Epidermal melanocyte (primary cell): ENCODE measurements around the gene PRRT3.
A peak's percentile ranks its signal among the peaks of the same experiment; 100 is the strongest.
"Not testable (repeated sequence)": the region's sequence is repeated elsewhere in the genome, so short reads cannot be mapped to it uniquely, and the experiment has no call there.

ENCODE experiments used
- DNase-seq: peaks from one replicate; pipeline ENCODE4 v3.0.0; 2011; ENCODE audit warnings: low spot score; ENCODE audit not compliant: insufficient read length

Gene PRRT3

DNA sequence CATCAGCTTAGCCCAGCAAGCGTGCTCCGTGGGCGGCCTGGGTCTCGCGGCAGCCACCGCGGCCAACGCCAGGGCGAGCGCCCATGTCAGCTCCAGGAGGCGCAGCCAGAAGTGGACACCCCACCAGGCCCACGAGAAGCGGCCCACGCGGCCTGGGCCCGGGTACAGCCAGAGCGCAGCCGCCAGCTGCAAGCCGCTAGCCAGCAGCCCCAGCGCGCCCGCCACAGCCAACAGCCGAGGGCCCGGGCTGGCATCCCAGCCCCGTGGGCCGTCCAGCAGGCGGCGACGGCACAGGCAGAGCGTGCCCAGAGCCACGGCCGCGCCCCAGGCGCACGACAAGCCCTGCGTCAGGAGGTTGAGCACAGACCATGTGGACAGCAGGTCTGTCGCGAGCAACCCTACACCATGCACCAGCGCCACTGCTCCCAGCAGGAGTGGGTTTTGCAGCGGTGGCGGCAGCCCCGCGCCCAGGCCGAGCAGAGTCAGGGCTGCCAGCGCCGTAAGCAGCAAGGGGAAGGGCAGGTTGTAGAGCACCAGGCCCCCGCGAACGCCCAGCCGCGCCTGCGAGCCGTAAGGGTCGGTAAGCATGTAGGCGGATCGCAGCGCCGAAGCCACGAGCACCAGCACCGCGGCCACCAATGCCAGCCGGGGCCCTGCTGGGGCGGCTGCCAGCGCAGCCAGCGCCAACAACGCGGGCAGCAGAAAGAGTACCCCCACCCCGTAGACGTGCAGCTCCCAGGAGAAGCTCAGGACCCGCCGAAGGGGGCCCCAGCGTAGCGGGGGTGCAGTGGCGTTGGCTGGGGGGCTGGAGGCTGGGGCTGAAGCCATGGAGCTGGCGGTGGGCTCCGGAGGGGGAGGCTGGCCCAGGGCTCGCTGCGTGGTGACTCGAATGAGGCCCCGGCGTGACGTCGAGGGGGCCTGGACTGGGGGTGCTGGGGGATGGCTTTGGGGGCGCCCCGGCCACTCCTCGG lies 4.9 kb downstream of the PRRT3 start:
- peak; percentile 68 for DNase-seq

DNA sequence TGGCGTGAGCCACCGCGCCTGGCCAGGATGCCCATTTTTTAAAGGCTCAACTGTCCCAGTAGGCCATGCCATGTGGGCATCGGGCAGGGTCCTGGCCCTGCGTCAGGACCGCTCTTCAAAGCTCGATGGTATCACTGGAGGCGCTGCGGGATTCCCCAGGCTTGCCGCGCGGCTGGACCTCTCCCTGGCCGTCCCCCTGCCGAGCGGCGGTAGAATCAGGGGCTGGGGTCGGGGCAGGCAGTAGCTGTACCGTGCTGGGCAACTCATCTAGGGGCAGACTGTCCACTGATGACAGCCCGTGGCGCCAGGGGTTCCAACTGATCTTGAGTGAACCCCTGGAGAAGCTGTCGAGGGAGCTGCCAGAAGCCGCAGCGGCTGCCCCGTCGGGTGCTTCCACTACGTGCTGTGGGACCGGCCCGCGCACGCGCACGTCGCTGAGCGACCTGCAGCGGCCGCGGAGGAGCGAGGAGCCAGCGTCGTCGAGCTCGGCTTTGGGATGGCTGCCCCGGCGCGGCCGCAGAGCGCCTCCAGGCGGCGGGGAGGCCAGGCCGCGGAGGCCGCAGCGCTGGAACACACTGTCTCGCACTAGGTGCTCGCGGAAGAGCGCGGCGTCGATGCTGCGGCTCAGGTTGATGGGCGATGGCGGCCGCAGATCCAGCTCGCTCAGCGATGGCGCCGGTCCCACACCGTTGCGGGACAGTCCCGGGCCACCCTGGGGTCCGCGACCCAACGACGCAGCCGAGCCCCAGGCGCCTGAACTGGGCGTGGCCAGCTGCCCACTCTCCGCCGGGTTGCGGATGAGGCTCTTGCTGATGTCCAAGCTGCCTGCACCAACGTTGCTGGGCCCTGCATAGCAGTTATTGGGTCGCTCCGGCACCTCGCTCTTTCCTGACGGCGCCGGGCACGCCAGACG lies 5.8 kb downstream of the PRRT3 start:
- peak; percentile 80 for DNase-seq

DNA sequence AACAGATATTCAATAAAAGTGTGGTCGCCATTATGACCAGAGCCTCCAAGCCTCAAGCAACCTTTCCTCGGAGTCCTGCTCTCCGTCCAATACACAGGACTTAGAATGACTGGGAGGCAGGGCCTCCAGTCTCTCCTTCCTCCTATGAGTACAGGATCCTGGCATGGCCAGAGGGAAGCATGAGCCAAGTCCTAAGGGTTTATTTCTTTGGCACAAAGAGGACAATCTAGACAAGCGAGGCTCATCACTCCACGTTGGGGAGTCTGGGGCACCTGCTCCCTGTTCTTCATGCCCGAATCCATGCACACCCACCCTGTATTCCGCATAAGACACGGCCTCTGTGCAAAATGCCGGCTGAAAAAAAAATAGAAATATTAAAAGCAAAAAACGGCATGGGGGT lies 6.8 kb downstream of the PRRT3 start:
- DNase-seq = no peak

DNA sequence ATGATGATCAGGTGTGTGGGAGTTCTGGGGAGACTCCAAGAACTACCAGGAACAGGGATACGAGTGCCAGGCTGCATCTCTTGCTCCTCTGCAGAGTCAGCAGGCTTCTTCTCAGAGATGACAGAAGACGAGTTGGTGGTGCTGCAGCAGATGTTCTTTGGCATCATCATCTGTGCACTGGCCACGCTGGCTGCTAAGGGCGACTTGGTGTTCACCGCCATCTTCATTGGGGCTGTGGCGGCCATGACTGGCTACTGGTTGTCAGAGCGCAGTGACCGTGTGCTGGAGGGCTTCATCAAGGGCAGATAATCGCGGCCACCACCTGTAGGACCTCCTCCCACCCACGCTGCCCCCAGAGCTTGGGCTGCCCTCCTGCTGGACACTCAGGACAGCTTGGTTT lies 7.9 kb downstream of the PRRT3 start:
- no peak for DNase-seq

DNA sequence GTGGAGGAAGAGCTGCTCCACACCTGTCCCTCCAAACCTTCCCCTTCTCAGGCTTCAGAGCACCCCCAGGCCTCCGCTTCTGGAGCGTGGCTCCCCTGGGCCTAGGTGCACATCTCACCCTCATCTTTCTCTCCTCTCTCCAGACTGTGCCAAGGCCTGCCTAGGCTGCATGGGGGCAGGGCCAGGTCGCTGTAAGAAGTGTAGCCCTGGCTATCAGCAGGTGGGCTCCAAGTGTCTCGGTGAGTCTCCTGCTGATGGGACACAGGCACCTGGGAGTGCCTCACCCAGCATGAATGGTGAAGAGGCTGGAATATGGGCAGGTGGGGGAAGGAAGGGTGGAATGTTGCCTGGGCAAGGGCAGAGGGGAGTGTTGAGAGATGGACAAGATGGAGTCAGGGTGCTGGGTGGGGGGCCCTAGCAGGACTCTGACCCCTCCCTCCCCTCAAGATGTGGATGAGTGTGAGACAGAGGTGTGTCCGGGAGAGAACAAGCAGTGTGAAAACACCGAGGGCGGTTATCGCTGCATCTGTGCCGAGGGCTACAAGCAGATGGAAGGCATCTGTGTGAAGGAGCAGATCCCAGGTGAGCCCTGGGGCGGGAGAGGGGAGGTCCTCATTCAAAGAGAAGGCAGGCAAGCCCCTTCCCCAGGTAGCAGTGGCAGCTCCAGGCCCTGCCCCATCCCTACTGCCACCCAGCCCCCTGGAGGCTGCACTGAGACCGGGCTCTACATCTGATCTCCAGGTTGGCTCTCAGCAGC lies 9.1 kb downstream of the PRRT3 start:
- DNase-seq = no peak

DNA sequence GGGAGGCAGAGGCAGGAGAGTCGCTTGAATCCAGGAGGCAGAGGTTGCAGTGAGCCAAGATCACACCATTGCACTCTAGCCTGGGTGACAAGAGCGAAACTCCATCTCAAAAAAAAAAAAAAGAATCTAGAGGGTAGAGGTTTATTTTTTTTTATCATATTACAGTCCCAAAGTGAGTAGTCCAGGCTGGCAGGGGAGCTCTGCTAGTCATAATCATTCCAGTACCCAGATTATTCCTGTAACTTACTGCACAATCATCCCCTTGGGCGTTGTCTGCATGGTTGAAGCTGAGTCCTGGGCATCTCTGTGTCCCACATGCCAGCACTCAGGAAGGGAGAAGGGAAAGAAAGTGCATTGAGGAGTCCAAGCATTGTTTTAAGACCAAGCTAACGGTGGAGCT lies 10.0 kb downstream of the PRRT3 start:
- DNase-seq = no peak

DNA sequence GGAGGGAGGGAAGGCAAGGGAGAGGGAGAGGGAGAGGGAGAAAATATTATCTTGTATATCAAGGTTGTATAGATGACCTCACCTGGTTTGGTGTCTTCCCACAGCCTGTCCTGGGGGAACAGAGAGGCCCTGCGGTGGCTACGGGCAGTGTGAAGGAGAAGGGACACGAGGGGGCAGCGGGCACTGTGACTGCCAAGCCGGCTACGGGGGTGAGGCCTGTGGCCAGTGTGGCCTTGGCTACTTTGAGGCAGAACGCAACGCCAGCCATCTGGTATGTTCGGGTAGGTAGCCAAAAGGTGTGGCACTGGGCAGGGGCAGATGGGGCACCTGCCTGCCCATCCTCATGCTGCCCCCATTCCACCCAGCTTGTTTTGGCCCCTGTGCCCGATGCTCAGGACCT lies 11.5 kb downstream of the PRRT3 start:
- no peak for DNase-seq

DNA sequence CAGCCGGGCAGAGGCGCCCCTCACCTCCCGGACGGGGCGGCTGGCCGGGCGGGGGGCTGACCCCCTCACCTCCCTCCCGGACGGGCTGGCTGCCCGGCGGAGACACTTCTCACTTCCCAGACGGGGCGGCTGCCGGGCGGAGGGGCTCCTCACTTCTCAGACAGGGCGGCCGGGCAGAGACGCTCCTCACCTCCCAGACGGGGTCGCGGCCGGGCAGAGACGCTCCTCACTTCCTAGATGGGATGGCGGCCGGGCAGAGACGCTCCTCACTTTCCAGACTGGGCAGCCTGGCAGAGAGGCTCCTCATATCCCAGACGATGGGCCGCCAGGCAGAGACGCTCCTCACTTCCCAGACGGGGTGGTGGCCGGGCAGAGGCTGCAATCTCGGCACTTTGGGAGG lies 12.3 kb downstream of the PRRT3 start:
- DNase-seq = not testable (repeated sequence)

GRCh38 chr3:9938966-9939365 lies 13.2 kb downstream of the PRRT3 start:
- DNase-seq = no peak

DNA sequence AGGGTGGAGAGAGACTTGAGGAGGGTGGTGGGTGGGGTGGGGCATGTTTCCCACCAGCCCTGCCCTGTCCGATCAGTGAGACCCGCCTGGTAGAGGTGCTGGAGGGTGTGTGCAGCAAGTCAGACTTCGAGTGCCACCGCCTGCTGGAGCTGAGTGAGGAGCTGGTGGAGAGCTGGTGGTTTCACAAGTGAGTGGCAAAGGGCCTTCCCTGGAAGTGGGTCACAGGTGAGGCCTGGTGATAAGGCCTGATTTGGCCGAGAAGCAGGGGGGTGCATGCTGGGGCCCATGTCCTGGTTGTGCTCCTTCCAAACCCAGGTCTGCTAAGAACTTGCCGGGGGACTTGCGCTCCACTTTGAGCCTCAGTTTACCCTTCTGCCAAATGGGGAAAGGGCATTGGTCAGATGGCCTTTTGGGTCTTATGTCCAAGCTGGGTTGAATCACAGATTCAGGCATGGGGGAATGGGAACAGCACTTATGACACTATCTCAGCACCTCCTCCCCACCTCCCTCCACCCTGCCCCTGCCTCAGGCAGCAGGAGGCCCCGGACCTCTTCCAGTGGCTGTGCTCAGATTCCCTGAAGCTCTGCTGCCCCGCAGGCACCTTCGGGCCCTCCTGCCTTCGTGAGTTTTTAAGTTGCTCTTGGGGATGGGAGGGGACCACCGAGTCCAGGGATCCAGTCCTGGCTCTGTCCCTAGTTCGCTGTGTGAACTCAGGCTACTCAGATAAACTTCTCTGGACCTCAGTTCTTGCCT lies 14.5 kb downstream of the PRRT3 start:
- DNase-seq = no peak

- DNase-seq = no peak
Measured at GRCh38 chr3:9935966-9936510, 16.2 kb downstream of the PRRT3 start.

DNA sequence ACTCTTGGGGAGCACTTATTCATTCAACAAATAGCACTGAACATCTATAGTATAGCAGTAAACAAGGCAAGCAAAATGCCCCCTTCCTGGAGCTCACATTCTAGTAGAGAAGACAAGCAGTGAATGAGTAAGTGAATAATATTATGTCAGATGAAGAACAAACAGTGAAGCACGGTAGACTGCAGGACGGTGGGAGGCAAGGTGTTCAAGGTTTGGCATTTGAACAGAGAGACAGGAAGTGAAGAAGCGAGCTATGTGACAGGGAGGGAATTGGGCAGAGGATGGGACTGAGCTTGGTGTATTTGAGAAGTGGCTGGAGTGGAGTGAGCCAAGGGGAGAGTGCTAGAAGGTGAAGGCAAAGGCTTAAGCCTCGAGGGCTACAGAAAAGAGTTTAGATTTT lies 17.2 kb downstream of the PRRT3 start:
- no peak for DNase-seq

DNA sequence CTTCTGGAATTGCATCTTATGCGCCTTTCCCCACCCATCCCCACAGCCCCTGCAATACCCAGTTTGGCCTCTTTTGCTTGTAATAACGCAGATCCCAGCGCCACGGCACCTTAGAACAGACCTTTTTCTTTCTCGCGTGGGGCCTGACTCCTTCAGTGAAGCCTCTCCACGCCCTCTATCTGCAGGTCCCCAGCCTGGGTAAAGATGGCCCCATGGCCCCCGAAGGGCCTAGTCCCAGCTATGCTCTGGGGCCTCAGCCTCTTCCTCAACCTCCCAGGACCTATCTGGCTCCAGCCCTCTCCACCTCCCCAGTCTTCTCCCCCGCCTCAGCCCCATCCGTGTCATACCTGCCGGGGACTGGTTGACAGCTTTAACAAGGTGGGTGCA lies 18.0 kb downstream of the PRRT3 start:
- DNase-seq = no peak

DNA sequence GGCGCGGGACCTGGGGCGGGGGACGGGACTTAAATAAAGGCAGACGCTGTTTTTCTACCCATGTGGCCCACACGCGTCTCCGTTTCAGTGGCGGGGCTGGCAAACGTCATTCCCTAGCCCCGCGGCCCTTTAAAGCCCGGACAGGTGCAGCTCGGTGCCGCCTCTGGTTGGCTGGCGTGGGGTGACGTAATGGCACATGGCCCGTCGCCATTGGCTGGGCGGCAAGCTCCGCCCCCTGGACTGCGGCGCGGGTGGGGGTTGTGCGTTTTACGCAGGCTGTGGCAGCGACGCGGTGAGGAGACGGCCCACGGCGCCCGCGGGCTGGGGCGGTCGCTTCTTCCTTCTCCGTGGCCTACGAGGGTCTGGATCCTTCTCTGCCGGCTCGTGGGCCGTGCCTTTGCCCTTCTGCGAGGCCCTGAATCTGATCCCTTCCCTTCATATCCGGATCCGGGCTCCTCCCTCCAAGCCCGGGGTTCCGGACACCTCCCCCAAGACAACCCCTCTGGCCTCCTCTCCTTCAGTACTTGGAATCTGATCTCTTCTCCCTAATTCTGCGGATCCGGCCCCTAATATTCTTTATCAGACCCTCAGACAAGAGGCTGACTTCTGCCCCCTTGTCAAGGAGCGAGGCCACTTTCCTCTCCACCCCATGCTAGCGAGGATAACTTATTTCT lies 18.5 kb downstream of the PRRT3 start, which contains the start of gene CRELD1:
Gene CRELD1 (plus strand): TSS at position 274 of the 674 bp plus-strand sequence. CDS start 605 bp downstream, outside the sequence.
- peak; percentile 81 for DNase-seq

GRCh38 chr3:9932843-9933560 lies 19.2 kb downstream of the PRRT3 start:
- DNase-seq = peak; percentile 53

- no peak for DNase-seq
Measured at GRCh38 chr3:9932535-9932842, 19.7 kb downstream of the PRRT3 start.

DNA sequence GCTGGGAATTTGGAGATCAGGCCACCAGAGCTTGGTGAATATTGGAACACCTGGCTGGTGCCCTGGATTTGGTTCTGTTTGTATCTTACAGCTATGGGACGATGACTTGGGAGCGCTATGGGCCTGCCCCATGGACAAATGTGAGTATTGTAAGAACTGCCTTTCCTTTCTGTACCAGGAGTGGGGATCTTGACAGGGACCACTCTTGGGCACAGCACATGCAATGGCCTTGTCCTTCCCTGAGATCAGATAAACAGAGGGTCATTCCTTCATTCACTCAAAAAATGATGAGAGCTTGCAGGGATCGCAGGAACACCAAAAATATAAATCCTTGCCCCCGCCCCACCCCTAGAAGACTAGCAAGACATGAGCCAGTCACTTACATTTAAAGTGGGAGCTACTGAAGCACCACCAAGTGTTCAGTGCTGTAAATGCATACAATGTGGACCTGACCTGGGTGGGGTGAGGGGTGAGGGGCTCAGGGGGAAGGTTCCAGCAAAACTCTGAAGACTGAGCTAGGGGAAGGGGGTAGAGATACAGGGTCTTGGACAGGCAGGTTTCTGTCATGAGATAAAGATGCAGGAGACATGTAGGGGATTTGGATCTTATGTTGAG lies 21.3 kb downstream of the PRRT3 start:
- no peak for DNase-seq

DNA sequence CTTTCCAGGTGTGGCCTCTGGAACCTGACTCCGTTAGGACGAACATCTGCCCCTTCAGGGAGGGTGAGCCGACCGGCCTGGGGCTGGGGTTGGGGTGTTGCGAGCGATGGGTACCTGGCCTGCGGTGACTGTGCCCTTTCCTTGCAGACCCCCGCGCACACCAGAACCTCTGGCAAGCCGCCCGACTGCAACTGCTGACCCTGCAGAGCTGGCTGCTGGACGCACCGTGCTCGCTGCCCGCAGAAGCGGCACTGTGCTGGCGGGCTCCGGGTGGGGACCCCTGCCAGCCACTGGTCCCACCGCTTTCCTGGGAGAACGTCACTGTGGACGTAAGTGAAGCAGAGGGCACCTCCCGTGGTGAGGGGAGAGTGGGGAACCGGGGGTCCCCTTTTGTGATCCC lies 24.1 kb downstream of the PRRT3 start:
- no peak for DNase-seq
